ENCODE results near the gene RGS5. TPM values are rescaled to one million over a fixed set of nuclear protein-coding genes. Genes with fewer than 3 reads are reported as not detected.

RGS5 gene
- total RNA-seq, 1 donor from 2014 or later = 3.7 TPM

Other genes with a start within 250 kb of the RGS5 start
- 14.5 and 21.0 TPM in 2 replicates for gene RGS4, start 133.6 kb downstream of the RGS5 start, total RNA-seq
- 0.27 TPM in 1 of 2 replicates, not detected in the other for gene NUF2, start 119.0 kb upstream of the RGS5 start, total RNA-seq

Data from myocyte (in vitro differentiated cells).